K562 (cell line): ENCODE results near the gene JAG2. TPM values are rescaled to one million over a fixed set of nuclear protein-coding genes. Genes with fewer than 3 reads are reported as not detected.
A peak's percentile ranks its signal among the peaks of the same experiment; 100 is the strongest.

Experiments
- ATAC-seq: fragments of 200-7000 bp; cut with Tn5 transposase; 3 replicates; pipeline ENCODE4 v1.9.1; 2020; ENCODE audit warnings: moderate library complexity
- BruUV-seq: library from RNA; stranded (reverse); fragments of 400-500 nt; replicated peaks from 2 replicates; lab custom pipeline; 2021; lab: Mats Ljungman, UMichigan
- CTCF ChIA-PET: fragments of 300-600 bp; formaldehyde crosslinking; extraction: SDS; loops from one replicate; lab custom pipeline; 2021; ENCODE audit warnings: low intra/inter-chr PET ratio; lab: Yijun Ruan, JAX
- POLR2A ChIA-PET: fragments of 300-600, 350-650 bp; sonication (Branson Sonifier 250); formaldehyde crosslinking; extraction: SDS; loops from one replicate; lab custom pipeline; 2021; ENCODE audit warnings: antibody characterized with exemption, inconsistent platforms; lab: Yijun Ruan, JAX
- DNase-seq, 4 experiments: peaks; one replicate each; pipeline versions ENCODE4 v3.0.0 to v3.0.0-alpha.2; 2011 to 2018; ENCODE audit warnings: low spot score in 3 of 4, mixed read lengths in 3 of 4; ENCODE audit errors: extremely low read depth in 1 of 4
- FAIRE-seq: peaks from 2 replicates; lab custom pipeline; 2011; peaks lifted over from hg19 to GRCh38; lab: Jason Lieb, UNC
- H2AFZ ChIP-seq: 2 replicates; pipeline ENCODE4 v1.6.0; 2011; ENCODE audit warnings: low read depth, low read length, control low read depth, inconsistent platforms
- H3K27ac ChIP-seq: fragments of 200-600 bp; 3 replicates; pipeline ENCODE4 v1.8.0; 2011; ENCODE audit warnings: low read depth, mild to moderate bottlenecking, control low read depth, inconsistent platforms, low read length, moderate library complexity, mixed read lengths; ENCODE audit errors: extremely low read depth
- H3K27me3 ChIP-seq, 2 experiments: fragments of 300-600 bp in 1 of 2; 2 replicates in 1 of 2; 3 replicates in 1 of 2; pipeline versions ENCODE4 v1.6.0 to v1.8.0; 2011; ENCODE audit warnings: inconsistent platforms in 2 of 2, low read length in 2 of 2, mild to moderate bottlenecking in 1 of 2, mixed read lengths in 1 of 2, moderate library complexity in 1 of 2; ENCODE audit not compliant: control insufficient read depth in 2 of 2, insufficient read depth in 2 of 2
- H3K36me3 ChIP-seq: fragments of 300-600 bp; 3 replicates; pipeline ENCODE4 v1.8.0; 2011; ENCODE audit warnings: mild to moderate bottlenecking, low read length, inconsistent platforms; ENCODE audit not compliant: control insufficient read depth, insufficient read depth
- H3K4me1 ChIP-seq, 2 experiments: fragments of 200-600 bp in 1 of 2; replicated peaks in 1 of 2; 2 replicates in 1 of 2; 3 replicates in 1 of 2; pipeline versions ENCODE4 v1.5.1 to v1.8.0; 2011; ENCODE audit warnings: inconsistent platforms in 2 of 2, low read length in 2 of 2, mild to moderate bottlenecking in 1 of 2, mixed read lengths in 1 of 2, moderate library complexity in 1 of 2; ENCODE audit not compliant: control insufficient read depth in 2 of 2, insufficient read depth in 2 of 2
- H3K4me2 ChIP-seq: 2 replicates; pipeline ENCODE4 v1.6.1; 2011; ENCODE audit warnings: low read length, control low read depth, inconsistent platforms, mixed read lengths; ENCODE audit not compliant: insufficient read depth
- H3K4me3 ChIP-seq: fragments of 200-600 bp; sonication (generic), shearing (Covaris generic); 2 replicates; pipeline ENCODE4 v1.5.1; 2016; ENCODE audit warnings: control low read depth, inconsistent platforms
- H3K79me2 ChIP-seq: fragments of 200-600 bp; 3 replicates; pipeline ENCODE4 v1.8.0; 2011; ENCODE audit warnings: low read length, inconsistent platforms; ENCODE audit not compliant: control insufficient read depth, insufficient read depth
- H3K9ac ChIP-seq, 2 experiments: 2 replicates each; pipeline versions ENCODE4 v1.6.0 to v1.6.1; 2011; ENCODE audit warnings: low read depth in 2 of 2, low read length in 2 of 2, control low read depth in 1 of 2, inconsistent platforms in 1 of 2, mild to moderate bottlenecking in 1 of 2, mixed read lengths in 1 of 2; ENCODE audit not compliant: insufficient read depth in 1 of 2
- H3K9me1 ChIP-seq: one replicate; pipeline ENCODE4 v1.6.0; 2011; ENCODE audit warnings: inconsistent platforms, mild to moderate bottlenecking, low read length, moderate library complexity; ENCODE audit not compliant: control insufficient read depth, insufficient read depth
- H3K9me3 ChIP-seq: replicated peaks from 2 replicates; pipeline ENCODE4 v1.5.1; 2011; ENCODE audit warnings: low read depth, low read length, inconsistent platforms; ENCODE audit not compliant: control insufficient read depth, insufficient read depth
- H4K20me1 ChIP-seq: replicated peaks from 2 replicates; pipeline ENCODE4 v1.6.1; 2011; ENCODE audit warnings: low read length, inconsistent platforms, mixed read lengths; ENCODE audit not compliant: control insufficient read depth, insufficient read depth
- COPS2 ChIP-seq: fragments of 450-650 bp; conservative IDR thresholded peaks from 2 replicates; pipeline ENCODE4 v1.6.1; 2016; ENCODE audit warnings: mild to moderate bottlenecking, moderate library complexity
- EGR1 ChIP-seq: fragments of 450-650 bp; conservative IDR thresholded peaks from 2 replicates; pipeline ENCODE4 v1.6.1; 2017; ENCODE audit warnings: mild to moderate bottlenecking
- NEUROD1 ChIP-seq: fragments of 150-350 bp; IDR thresholded peaks from 2 replicates; pipeline ENCODE4 v1.6.1; 2014; ENCODE audit warnings: borderline replicate concordance, low read length, low read depth; ENCODE audit not compliant: partially characterized antibody
- POLR2G ChIP-seq: fragments of 200-400 bp; formaldehyde crosslinking; IDR thresholded peaks from 2 replicates; pipeline ENCODE4 v1.6.1; 2017; ENCODE audit warnings: low read depth, mild to moderate bottlenecking, antibody characterized with exemption, low read length, moderate library complexity
- RBFOX2 ChIP-seq: fragments of 200-400 bp; formaldehyde crosslinking; IDR thresholded peaks from 2 replicates; pipeline ENCODE4 v1.6.1; 2017; ENCODE audit warnings: low read depth, mild to moderate bottlenecking, low read length, moderate library complexity
- TAL1 ChIP-seq: fragments of 450-650 bp; IDR thresholded peaks from 2 replicates; pipeline ENCODE4 v1.6.1; 2016; ENCODE audit warnings: mild to moderate bottlenecking
- TCF7 ChIP-seq: sonication (generic); IDR thresholded peaks from 2 replicates; pipeline ENCODE4 v1.6.1; 2016; ENCODE audit warnings: antibody characterized with exemption, borderline replicate concordance
- WGBS: fragments of 100-300 bp; shearing (Covaris generic); methylation state at CpG from one replicate; pipeline ENCODE4 v1.1.6; 2016; ENCODE audit warnings: low coverage, mixed read lengths; ENCODE audit not compliant: insufficient coverage; ENCODE audit errors: missing lambda C conversion rate; 5-methylcytosine and 5-hydroxymethylcytosine counted together
- in situ Hi-C: fragments of 300-500 bp; cut with MboI; formaldehyde crosslinking; loops from 4 replicates; pipeline ENCODE4 v1.15.0; 2018; ENCODE audit warnings: inconsistent platforms, mixed read lengths
- intact Hi-C: fragments of 100-400 bp; cut with micrococcal nuclease; formaldehyde crosslinking; loops from 2 replicates; pipeline ENCODE4 v1.14.2; 2022
- polyA plus RNA-seq, 8 experiments: library from polyadenylated mRNA; depleted of rRNA in 4 of 8; stranded (reverse) in 5 of 8; unstranded in 3 of 8; fragments of >200 nt; fragmentation: Nextera tagmentation in 2 of 8; fragmentation: Illumina TruSeq in 1 of 8; extraction: Ambion mirVana in 2 of 8; extraction: Trizol in 1 of 8; gene quantifications; 2 replicates each; pipeline versions ENCODE4 v1.2.1 to v1.2.3, GENCODE V29; 2011 to 2014; ENCODE audit warnings: inconsistent platforms in 1 of 8, missing spikeins in 1 of 8
- total RNA-seq, 7 experiments: library from RNA; depleted of rRNA in 6 of 7; stranded (reverse); fragments of >200 nt in 6 of 7; fragmentation: Illumina TruSeq in 2 of 7; extraction: Trizol in 2 of 7; gene quantifications; 2 replicates each; pipeline versions ENCODE4 v1.2.1 to v1.2.3, GENCODE V29; 2011 to 2021; ENCODE audit warnings: low replicate concordance in 1 of 7
- TF ChIP-seq, protein P1 (sequence below): fragments of 250-450 bp; sonication (Bioruptor Pico); IDR thresholded peaks from 2 replicates; pipeline ENCODE4 v1.9.0; 2021; ENCODE audit warnings: mild to moderate bottlenecking

The JAG2 gene
- total and polyA plus RNA-seq, 9 of the 15 experiments (the other 6 are each of a cell fraction or from before 2014, with no cell fraction given) = 0.25 to 48.4 (median 8.6) TPM

DNA sequence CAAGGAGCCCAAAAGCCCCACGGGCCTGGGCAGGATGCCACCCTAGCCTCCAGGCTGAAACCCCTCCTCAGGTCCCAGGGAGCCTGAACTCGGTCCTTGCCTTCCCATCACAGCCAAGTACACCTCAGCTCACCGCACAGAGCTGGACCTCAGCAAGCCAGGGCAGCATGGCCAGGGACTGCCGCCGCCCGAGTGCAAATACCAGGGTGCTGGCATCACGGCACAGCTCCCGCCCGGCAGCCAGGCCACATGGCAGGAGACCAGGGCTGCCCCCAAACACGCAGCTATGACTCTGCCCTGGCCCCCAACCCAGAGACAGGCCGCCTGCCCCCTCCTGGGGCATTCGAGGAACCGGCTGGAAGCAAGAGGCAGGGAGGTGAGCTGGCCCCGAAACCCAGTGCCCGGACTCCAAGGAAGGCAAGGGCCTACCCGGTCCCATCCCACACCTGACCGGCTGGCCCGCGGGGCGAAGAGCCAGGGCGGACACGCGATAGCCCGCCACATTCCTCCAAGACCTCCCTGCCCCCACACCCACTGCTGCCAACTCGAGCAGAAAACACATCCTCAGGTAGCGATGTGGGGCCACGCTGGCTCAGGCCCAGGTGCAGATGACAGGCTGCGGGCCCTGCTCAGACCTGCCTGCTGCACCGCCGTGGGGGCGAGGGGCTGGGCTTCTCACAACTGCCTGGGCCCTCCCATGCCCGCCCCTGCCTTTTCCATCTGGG is 2.7 kb downstream of the JAG2 start:
- 90% methylated on average over 18 of the region's 32 CpGs for WGBS
- intact Hi-C loops = no loop called here
- no peak for TF ChIP-seq TAL1
- TF ChIP-seq RBFOX2 = peak; percentile 0; the same call in 1 of the 2 replicates
- no peak for TF ChIP-seq EGR1
- no peak for TF ChIP-seq TCF7
- TF ChIP-seq, protein P1, sequence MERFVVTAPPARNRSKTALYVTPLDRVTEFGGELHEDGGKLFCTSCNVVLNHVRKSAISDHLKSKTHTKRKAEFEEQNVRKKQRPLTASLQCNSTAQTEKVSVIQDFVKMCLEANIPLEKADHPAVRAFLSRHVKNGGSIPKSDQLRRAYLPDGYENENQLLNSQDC = no peak
- TF ChIP-seq NEUROD1 = no peak
- no peak for TF ChIP-seq COPS2
- TF ChIP-seq POLR2G = peak; percentile 19; the same call in 1 of the 2 replicates
- Histone ChIP-seq H3K36me3 (peaks cover 12% of the 10 kb centered on the region; the same call in 1 of the 3 replicates), H3K9ac (peak overlapping the region; percentile 83 to 95; a peak in 3 of 4 replicates), H2AFZ (no peak overlapping the region), H3K9me1 (peaks cover 4% of the 10 kb centered on the region), H3K9me3 (no peaks in the 10 kb centered on the region), H3K4me3 (no peak overlapping the region), H3K27me3 (no peaks in the 10 kb centered on the region), H3K79me2 (peaks cover 59% of the 10 kb centered on the region), H3K4me1 (peaks cover 10 to 84% of the 10 kb centered on the region in 2 experiments; a peak in 4 of 5 replicates), H3K4me2 (no peak overlapping the region), H3K27ac (no peak overlapping the region), H4K20me1 (peaks cover 5% of the 10 kb centered on the region; the same call in 1 of the 2 replicates)
- FAIRE-seq = no peak
- CTCF ChIA-PET = no interaction called here
- in situ Hi-C loops = no loop called here
- ATAC-seq = no peak
- BruUV-seq = no TSS peak
- DNase-seq = no peak
- POLR2A ChIA-PET = interaction anchor here (0.6 kb wide), 1 partner anchor 186 kb away, joined by 3 read pairs; no protein-coding TSS in a partner anchor
